ENCODE results near the gene MBTPS2.

DNA sequence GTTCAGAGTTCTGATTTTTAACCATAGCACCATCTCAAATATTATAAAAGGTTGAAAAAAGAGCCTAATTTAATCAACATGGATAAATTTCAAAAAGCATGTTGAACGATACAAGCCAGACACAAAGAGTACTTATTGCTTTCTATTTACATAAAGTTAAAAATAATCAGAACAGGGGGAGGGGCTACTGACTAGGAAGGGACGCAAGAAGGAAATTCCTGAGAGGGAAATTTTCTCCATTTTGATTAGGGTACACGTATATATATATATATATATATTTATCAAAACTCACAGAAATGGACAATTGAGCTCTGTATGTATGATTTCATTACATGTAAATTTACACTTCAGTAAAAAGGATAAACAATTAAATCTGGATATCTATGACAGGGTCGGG is 482 bp upstream of the MBTPS2 start:
- TF ChIP-seq JUND (IDR thresholded peaks at IDR 0.05) (no peak), FOXA2 (IDR thresholded peaks at IDR 0.05) (no peak)
- TF ChIP-seq, protein P1, sequence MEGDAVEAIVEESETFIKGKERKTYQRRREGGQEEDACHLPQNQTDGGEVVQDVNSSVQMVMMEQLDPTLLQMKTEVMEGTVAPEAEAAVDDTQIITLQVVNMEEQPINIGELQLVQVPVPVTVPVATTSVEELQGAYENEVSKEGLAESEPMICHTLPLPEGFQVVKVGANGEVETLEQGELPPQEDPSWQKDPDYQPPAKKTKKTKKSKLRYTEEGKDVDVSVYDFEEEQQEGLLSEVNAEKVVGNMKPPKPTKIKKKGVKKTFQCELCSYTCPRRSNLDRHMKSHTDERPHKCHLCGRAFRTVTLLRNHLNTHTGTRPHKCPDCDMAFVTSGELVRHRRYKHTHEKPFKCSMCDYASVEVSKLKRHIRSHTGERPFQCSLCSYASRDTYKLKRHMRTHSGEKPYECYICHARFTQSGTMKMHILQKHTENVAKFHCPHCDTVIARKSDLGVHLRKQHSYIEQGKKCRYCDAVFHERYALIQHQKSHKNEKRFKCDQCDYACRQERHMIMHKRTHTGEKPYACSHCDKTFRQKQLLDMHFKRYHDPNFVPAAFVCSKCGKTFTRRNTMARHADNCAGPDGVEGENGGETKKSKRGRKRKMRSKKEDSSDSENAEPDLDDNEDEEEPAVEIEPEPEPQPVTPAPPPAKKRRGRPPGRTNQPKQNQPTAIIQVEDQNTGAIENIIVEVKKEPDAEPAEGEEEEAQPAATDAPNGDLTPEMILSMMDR (IDR thresholded peaks at IDR 0.05; ENCODE audit: low read depth, low read length, missing input control): no peak
- TF ChIP-seq, protein P2, sequence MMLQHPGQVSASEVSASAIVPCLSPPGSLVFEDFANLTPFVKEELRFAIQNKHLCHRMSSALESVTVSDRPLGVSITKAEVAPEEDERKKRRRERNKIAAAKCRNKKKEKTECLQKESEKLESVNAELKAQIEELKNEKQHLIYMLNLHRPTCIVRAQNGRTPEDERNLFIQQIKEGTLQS (IDR thresholded peaks at IDR 0.05): no peak

All from liver (tissue), 3 donors.